NCI-H2171 treated with DMSO at 0.1 percent for 48 hours (cell line): ENCODE results near the gene LRRC14B.
"Not testable (repeated sequence)": the region's sequence is repeated elsewhere in the genome, so short reads cannot be mapped to it uniquely, and the experiment has no call there.

ENCODE experiments used
- DNase-seq: peaks from one replicate; lab custom pipeline; 2025; lab: John Stamatoyannopoulos, UW

The LRRC14B gene

DNA sequence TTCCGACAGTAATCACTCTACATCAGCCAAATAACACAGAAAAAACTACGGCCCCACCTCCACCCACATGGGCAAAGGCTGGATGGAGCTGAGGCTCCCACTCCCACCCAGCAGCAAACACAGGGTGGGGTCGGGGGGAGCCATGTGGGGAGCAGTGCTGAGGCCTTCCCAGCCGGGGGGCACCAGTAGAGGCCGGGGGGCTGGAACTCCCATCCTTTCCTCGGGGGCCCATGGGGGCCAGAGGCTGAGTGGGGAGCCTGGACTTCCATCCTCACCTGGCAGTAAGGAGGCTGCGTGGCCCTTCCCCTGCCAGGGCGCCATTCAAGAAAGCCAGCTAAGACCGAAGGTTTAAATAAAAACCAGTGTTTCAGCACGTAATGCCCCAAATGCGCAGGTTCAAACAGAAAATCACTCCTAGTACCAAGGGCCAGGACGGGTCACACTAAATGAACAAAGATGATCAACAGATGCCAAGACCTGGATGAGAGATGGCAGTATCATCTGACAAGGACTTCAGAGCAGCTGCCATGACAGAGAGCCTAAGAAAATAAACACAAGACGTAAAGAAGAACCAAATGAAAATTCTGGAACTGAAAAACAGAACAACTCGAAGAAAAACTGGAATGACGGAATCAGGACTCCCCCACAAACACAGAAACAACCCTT is 17.3 kb downstream of the LRRC14B start:
- DNase-seq = no peak

DNA sequence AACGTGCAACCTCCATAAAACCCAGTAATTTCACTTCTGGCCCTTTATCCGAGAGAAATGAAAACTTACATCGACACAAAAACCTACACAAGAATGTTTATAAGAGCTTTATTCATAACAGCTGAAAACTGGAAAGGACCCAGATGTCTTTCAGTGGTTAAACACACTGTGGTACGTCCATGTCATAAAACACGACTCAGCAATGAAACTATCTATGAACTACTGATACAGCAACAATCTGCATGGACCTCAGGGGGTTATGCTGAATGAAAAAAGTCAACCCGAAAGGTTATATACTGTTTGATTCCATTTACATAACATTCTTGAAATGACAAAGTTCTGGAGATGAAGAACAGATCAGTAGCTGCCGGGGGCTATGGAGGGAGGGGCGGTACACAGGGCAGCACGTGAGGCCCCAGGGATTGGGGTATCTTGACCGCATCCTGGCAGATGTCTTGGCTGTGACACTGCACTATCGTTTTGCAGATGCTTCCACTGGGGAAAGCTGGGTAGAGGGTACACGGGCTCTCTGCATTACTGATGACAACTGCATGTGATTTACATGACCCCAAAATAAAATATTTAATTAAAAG is 22.6 kb downstream of the LRRC14B start:
- DNase-seq = no peak

DNA sequence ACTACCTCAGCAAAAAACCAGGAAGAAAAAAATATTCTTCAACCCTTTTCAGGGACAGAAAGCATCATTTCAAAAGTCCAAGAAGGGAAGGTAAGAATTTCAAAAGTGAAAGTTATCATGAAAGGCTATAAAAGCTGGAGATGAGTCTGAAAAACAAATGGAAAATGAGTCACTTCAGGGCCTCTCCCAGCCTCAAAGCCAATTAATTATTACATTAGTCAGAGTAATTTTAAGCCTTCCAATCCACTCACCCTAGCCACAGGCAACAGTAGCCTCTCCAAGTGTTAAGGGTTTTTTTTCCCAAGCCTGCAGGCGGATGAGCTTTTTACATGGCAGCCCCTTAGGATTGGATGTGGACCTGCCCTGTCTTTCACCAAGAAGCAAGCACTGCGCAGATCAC is 24.0 kb downstream of the LRRC14B start:
- DNase-seq = not testable (repeated sequence)

DNA sequence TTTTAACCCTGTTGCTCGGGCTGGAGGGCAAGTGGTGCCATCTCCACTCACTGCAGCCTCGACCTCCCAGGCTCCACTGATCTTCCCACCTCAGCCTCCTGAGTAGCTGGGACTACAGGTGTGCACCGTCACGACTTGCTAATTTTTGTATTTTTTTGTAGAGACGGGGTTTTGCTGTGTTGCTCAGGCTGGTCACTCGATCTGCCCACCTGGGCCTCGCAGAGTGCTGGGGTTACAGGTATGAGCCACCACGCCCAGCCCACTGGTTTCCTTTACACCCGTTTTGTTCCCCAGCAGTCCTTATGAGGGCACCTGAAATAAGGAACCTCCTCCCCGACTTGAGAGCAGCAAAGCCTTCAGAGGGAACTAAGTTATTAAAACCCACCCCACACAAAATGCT is 24.8 kb downstream of the LRRC14B start:
- not testable (repeated sequence) for DNase-seq

DNA sequence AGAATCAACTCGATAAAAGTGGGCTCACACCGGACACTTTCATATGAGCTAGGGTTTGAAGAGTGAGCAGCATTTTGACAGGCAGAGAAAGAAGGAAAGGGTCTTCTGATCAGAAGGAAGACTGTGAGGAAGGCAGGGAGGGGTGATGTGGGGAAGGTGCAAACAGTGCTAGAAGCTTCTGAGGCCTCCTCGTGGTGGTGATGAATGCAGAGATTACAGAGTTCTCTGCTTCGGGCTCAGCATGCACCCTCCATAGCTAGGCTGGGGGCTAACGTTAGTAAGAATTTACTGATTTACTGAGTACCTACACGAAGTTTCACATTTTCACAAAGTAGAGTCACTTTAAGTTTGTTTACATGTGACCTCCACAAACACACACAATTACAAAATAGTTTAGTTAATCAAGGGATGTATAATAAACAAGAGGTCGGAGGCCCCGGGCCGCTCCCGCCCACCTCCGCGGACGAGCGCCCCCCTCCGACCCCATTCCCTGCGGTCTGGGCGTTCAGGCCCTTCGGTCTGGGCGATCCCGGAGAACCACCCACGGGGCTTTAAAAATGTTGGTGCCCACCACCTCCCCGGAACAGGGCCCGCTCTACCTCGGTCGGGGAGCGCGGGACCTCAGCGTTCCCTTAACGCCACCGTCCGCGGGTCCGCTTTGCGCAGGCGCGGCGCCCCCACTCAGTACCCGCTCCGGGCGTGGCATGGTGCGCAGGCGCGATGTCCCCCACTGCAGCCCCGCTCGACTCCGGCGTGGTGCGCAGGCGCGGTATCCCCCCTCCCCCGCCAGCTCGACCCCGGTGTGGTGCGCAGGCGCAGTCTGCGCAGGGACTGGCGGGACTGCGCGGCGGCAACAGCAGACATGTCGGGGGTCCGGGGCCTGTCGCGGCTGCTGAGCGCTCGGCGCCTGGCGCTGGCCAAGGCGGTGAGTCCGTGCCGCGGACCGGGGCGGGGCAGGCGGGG is 26.5 kb downstream of the LRRC14B start, which contains the start of the genes CCDC127 and SDHA:
CCDC127 (minus strand) TSS at position 660 of the 963 bp plus-strand sequence. CDS start 1,304 bp downstream, outside the sequence.
SDHA (plus strand) TSS at position 827 of the 963 bp plus-strand sequence; CDS start at position 863, 36 bp downstream.
- DNase-seq = peak; percentile 96

DNA sequence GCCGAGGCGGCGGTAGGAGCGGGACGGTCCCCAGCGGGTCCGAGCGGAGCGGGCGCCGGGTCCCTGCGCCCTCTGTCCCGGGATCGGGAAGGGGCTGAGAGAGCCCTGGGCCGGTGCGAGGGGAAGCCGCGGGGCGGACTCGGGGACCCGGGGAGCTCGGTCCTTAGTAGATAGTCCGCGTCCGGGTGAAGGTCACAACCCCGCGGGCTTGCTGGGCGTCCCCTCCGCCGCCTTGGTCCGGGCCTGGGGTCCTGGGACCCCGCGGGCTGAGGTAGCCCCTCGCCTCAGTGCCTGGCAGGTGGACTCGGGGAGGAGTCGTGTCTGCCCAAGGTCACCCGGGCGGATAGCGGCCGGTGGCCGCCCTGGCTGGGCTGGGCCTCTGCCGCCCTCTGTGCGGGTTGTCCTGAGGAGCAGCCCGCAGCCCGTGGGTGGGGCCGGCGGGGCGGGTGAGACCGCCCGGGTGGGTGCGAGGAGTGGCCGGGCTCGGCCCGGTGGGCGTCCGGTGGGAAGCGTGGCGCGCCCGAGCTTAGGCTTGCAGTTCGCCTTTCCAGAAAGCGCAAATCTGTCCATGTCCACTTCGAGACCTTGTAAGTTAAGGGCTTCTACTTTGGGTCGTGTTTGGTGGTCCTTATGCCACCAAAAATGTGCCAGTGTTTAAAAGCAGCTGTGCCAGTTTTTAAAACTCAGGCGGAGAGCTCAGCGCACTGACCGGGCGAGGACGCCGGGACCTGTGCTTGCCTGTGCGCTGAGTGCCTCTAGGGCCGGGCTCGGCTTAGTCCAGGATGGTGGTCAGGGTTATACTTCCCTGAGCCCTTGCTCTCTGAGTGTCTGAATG is 27.4 kb downstream of the LRRC14B start:
- DNase-seq = no peak

DNA sequence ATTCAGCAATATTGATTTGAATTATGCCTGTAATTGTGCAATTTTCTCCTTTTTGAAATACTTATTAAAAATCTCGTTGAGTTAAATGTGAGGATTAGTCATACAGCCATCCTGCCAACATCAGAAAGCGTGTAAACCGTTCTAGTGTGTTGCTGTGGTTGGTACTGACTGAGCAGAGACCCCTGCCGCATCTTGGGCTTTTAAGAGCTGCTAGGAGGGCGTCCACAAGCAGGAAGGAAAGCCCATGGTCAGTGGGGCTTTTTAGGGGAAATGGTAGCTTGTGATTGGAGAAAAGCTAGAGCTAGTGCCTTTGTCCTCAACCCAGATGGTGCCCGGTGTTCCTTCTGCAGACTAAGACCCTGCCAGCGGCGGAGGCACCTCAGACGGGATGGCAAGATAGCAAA is 28.2 kb downstream of the LRRC14B start:
- DNase-seq = no peak

DNA sequence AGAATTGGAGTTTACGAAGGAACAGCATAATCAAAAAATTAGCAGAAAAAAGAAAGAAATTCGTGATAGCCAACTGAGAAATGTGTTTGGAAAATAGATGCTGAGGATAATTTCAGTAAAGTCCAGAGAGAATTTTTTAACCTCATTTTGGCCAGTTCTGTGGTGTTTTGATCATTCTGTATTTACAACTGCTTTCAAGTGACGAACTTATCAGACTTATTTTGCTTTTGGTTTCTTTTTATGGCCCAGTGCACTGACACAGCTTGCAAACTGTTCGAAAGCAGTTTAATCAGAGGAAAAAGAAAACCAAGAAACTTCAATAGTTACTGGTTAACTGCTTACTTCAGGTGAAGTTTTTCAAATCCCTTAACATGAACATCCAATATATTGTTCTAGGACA is 28.7 kb downstream of the LRRC14B start:
- no peak for DNase-seq

DNA sequence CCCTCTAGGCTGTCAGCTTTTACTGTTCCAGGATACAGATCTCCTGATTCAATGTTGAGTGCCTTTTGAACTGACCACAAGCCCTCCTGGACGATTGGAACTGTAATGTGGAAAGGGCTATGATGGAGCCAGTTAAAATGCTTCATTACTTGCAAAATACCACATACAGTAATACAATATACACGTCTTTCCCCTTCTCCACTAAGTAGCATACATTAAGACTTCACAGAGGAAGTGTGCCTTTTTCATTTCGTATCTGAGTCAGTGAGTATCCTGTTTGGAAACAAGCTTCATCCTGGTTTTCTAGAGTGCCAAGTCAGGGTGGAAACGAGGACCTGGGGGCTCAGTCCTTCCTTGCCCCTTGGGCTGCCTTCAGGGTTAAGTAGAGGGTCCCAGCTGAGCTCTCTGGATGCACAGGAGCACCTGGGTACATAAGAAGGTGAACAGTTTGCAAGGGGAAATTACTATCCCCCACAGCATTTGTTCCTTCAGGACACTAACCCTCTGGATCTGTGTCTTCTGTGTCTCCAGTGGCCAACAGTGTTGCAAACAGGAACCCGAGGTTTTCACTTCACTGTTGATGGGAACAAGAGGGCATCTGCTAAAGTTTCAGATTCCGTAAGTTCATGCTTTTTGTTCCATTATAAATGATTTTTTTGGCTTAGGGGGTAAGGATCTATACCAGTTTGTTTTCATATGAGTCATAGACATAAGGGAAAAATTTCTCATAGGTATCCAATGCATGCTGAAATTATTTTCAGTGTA is 31.8 kb downstream of the LRRC14B start:
- DNase-seq = not testable (repeated sequence)

DNA sequence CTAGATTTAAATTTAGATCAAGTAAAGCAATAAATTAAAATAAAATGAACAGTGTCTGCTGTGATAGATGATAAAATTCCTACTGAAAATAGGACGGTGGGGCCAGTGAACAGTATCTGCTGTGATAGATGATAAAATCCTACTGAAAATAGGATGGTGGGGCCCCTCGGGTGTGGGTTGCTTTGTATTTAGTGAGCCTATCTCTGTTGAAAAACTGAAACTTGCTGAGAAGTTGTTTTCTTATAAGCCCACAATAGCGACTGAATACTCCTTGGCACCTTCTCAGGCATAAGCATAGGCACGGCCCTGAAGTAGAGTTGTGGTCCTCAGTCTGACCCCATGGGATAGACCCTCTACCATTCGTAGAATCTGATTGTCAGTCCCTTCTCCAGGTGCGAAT is 32.5 kb downstream of the LRRC14B start:
- no peak for DNase-seq

DNA sequence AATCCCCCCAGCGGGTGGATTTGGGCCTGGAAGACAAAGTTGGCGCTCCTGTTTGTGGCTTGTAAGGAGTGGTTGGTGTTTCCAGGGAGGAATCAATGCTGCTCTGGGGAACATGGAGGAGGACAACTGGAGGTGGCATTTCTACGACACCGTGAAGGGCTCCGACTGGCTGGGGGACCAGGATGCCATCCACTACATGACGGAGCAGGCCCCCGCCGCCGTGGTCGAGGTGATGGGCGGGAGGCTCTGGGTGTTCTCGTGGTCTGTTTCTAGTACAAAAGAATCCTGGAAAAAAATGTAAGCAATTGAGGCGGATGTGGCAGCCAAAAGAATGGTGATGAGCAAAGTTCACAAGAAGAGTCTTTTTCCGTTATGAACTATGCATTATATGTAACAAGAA is 34.0 kb downstream of the LRRC14B start:
- no peak for DNase-seq

DNA sequence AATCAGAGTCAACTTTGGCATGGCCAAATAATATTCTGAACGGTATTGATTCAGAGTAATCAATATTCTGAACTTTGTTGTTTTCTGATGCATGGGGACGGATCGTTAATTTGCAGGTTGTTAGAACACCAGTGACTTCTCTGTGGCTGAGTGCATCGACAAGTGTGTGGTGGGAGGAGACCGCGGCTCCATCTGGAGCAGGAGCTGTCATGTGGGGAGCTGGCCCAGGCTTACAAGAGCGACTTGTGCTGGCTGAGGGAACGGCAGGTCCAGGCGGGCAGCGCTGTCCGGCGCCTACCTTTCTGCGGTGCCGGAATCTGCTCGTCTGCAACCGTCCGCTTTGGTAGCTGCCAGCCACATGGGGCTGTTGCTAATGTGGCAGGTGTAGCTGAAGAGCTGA is 36.1 kb downstream of the LRRC14B start:
- DNase-seq = not testable (repeated sequence)

DNA sequence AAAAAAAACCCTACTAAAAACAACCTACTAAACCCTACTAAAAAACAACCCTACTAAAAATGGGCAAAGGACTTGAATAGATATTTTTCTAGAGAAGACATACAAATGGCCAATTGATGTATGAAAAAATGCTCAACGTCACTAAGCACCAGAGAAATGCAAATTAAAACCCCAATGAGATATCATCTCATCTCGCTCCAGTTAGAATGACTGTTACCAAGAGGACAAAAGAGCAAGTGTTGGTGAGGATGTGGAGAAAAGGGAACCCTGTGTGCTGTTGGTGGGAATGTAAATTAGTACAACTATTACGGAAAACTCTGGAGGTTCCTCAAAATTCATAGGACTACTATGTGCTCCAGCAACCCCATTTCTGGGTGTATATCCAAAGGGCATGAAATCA is 37.6 kb downstream of the LRRC14B start:
- no peak for DNase-seq

DNA sequence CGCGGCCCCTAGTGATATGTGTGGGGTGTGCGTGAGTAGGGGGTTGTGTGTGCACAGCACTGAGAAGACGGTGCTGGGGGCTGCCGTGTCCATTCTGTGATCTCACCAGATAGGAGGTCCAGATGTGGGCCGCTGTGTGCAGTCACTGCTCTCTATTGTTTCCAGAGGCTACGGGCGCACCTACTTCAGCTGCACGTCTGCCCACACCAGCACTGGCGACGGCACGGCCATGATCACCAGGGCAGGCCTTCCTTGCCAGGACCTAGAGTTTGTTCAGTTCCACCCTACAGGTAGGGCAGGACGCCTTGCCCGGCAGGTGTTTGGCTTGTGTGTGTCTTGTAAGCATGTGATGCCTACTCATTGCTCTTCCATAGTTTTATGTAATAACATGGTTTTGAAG is 39.4 kb downstream of the LRRC14B start:
- DNase-seq = no peak

DNA sequence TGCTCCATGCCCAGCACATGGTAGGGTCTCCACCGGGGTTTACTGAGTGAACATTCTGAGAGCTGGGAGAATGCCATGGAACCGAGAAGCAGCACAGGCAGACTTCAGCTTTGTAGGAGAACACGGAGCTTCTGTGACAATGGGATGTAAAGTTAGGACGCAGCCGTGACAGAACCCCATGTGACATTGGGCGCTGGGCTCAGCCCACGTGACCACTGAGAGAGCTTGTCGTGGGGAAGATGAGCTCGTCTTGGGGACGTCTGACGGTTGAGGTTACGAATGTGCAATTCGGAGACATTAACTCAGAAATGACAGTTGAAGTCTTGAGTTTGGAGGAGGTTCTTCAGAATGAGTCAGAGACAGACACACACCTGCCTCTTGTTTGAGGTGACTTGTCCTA is 40.4 kb downstream of the LRRC14B start:
- no peak for DNase-seq

DNA sequence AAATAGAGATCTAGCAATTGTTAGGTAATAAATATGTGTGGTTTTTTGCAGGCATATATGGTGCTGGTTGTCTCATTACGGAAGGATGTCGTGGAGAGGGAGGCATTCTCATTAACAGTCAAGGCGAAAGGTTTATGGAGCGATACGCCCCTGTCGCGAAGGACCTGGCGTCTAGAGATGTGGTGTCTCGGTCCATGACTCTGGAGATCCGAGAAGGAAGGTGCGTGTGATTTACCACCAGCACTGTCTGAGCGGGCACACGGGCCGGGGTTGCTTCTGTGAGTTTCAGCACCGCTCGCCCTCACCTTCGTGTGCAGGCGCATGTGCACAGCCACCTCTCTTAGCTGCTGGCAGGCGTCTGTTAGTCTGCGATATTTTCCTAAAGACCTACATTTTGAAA is 42.1 kb downstream of the LRRC14B start:
- DNase-seq = not testable (repeated sequence)

DNA sequence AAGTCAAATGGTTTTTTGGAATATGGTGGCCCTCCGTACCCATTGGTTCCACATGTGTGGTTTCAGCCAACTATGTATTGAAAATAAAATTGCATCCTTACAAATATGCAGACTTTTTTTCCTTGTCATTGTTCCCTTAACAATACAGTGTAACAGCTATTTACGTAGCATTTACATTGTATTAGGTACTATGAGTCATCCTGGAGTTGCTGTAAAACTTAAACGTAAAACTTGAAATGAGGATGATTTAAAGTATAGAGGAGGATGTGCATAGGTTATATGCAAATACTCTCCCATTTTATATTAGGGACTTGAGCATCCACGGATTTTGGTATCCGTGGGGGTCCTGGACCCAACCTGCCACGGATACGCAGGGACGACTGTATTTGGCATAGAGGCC is 43.2 kb downstream of the LRRC14B start:
- no peak for DNase-seq

DNA sequence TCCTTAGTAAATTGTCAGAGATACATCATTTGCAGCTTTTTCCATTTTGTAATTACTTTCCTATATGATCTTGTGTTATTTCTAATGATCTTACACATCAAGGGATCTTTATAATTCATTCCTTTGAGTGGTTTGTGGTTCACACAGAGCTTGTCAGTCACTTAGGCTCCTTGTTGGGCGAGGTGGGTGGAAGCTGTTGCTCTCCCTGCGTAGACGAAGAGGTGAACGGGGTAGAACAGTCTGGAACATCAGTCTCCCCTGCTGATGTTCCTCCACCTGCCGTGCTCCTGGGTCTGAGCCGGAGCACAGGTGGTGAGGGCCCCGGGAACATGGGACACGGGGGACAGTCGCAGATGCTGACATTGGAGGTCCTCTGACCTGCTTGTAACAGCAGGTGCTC is 44.2 kb downstream of the LRRC14B start:
- DNase-seq = not testable (repeated sequence)

DNA sequence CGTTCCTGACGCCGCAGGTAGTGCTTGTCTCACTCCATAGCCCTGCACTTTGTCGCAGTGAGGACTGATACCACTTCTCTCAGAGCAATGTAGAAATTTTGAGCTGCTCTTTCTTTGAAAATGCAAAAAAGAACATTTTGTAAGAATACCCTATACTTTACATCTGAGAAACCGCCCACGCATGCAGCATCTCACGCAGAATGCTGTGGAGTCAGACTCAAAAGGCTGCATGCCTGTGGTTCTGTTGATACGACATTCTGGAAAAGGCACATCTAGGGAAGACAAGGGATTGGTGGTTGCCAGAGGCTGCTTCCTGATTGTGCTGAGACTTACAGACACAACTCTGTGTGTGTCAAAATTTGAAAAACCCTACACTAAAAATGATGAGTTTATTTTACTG is 46.6 kb downstream of the LRRC14B start:
- not testable (repeated sequence) for DNase-seq

DNA sequence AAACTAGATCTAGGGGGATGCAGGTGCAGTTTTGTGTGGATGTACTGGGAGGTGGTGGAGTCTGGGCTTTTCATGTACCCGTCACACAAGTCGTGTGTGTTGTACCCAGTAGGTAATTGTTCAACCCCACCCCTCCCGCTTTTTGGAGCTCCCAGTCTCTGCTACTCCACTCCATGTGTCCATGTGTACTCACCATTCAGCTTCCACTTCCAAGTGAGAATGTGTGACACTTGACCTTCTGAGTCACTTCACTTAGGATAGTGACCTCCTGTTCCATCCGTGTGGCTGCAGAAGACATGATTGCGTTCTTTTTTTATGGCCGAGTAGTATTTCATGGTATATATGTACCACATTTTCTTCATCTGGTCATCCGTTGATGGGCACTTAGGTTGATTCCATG is 49.3 kb downstream of the LRRC14B start:
- not testable (repeated sequence) for DNase-seq
